ENCODE results near the gene TMEM121B.

TMEM121B gene

GRCh38 chr22:17103351-17103750 is 17.8 kb downstream of the TMEM121B start:
- Histone ChIP-seq H3K4me3 (ENCODE audit: low read length in 2 of 2) (no peak overlapping the region), H3K36me3 (ENCODE audit: control insufficient read depth in 2 of 2, insufficient read depth in 2 of 2, low read length in 2 of 2) (peaks cover 4 to 22% of the 10 kb centered on the region in 2 donors), H3K9ac (ENCODE audit: low read length in 2 of 2) (no peak overlapping the region), H3K27ac (ENCODE audit: low read length) (no peak overlapping the region), H3K4me1 (ENCODE audit: control insufficient read depth, insufficient read depth, low read length) (peaks cover 3% of the 10 kb centered on the region), H3K9me3 (ENCODE audit: control insufficient read depth in 2 of 2, low read length in 2 of 2) (no peaks in the 10 kb centered on the region), H3K27me3 (ENCODE audit: control insufficient read depth in 1 of 2, insufficient read depth in 2 of 2, low read length in 2 of 2) (no peaks in the 10 kb centered on the region)

- H3K9ac ChIP-seq (ENCODE audit: low read length in 2 of 2), result no peak overlapping the region
- H3K9me3 ChIP-seq (ENCODE audit: control insufficient read depth in 2 of 2, low read length in 2 of 2), result no peaks in the 10 kb centered on the region
- H3K4me1 ChIP-seq (ENCODE audit: control insufficient read depth, insufficient read depth, low read length), result peaks cover 3% of the 10 kb centered on the region
- H3K4me3 ChIP-seq (ENCODE audit: low read length in 2 of 2), result no peak overlapping the region
- H3K27ac ChIP-seq (ENCODE audit: low read length), result no peak overlapping the region
- peaks cover 4 to 24% of the 10 kb centered on the region in 2 donors for H3K36me3 ChIP-seq (ENCODE audit: control insufficient read depth in 2 of 2, insufficient read depth in 2 of 2, low read length in 2 of 2)
- no peaks in the 10 kb centered on the region for H3K27me3 ChIP-seq (ENCODE audit: control insufficient read depth in 1 of 2, insufficient read depth in 2 of 2, low read length in 2 of 2)
Measured at GRCh38 chr22:17102297-17102667, 18.9 kb downstream of the TMEM121B start.

GRCh38 chr22:17101475-17102296 is 19.5 kb downstream of the TMEM121B start:
- Histone ChIP-seq H3K9me3 (ENCODE audit: control insufficient read depth in 2 of 2, low read length in 2 of 2) (no peaks in the 10 kb centered on the region), H3K27me3 (ENCODE audit: control insufficient read depth in 1 of 2, insufficient read depth in 2 of 2, low read length in 2 of 2) (no peaks in the 10 kb centered on the region), H3K4me1 (ENCODE audit: control insufficient read depth, insufficient read depth, low read length) (peaks cover 3% of the 10 kb centered on the region), H3K36me3 (ENCODE audit: control insufficient read depth in 2 of 2, insufficient read depth in 2 of 2, low read length in 2 of 2) (peaks cover 4 to 24% of the 10 kb centered on the region in 2 donors), H3K27ac (ENCODE audit: low read length) (no peak overlapping the region), H3K9ac (ENCODE audit: low read length in 2 of 2) (no peak overlapping the region), H3K4me3 (ENCODE audit: low read length in 2 of 2) (no peak overlapping the region)

GRCh38 chr22:17100621-17101020 is 20.5 kb downstream of the TMEM121B start:
- no peak overlapping the region for H3K27ac ChIP-seq (ENCODE audit: low read length)
- peaks cover 4 to 24% of the 10 kb centered on the region in 2 donors for H3K36me3 ChIP-seq (ENCODE audit: control insufficient read depth in 2 of 2, insufficient read depth in 2 of 2, low read length in 2 of 2)
- no peak overlapping the region for H3K4me3 ChIP-seq (ENCODE audit: low read length in 2 of 2)
- peaks cover 3% of the 10 kb centered on the region for H3K4me1 ChIP-seq (ENCODE audit: control insufficient read depth, insufficient read depth, low read length)
- H3K27me3 ChIP-seq (ENCODE audit: control insufficient read depth in 1 of 2, insufficient read depth in 2 of 2, low read length in 2 of 2), result no peaks in the 10 kb centered on the region
- no peak overlapping the region for H3K9ac ChIP-seq (ENCODE audit: low read length in 2 of 2)
- no peaks in the 10 kb centered on the region for H3K9me3 ChIP-seq (ENCODE audit: control insufficient read depth in 2 of 2, low read length in 2 of 2)

- Histone ChIP-seq H3K9ac (ENCODE audit: low read length in 2 of 2) (no peak overlapping the region), H3K4me3 (ENCODE audit: low read length in 2 of 2) (no peak overlapping the region), H3K27me3 (ENCODE audit: control insufficient read depth in 1 of 2, insufficient read depth in 2 of 2, low read length in 2 of 2) (no peaks in the 10 kb centered on the region), H3K36me3 (ENCODE audit: control insufficient read depth in 2 of 2, insufficient read depth in 2 of 2, low read length in 2 of 2) (peaks cover 4 to 24% of the 10 kb centered on the region in 2 donors), H3K4me1 (ENCODE audit: control insufficient read depth, insufficient read depth, low read length) (peaks cover 3% of the 10 kb centered on the region), H3K9me3 (ENCODE audit: control insufficient read depth in 2 of 2, low read length in 2 of 2) (no peaks in the 10 kb centered on the region), H3K27ac (ENCODE audit: low read length) (no peak overlapping the region)
Measured at GRCh38 chr22:17098379-17098819, 22.8 kb downstream of the TMEM121B start.

GRCh38 chr22:17097701-17098100 is 23.5 kb downstream of the TMEM121B start:
- H3K4me3 ChIP-seq (ENCODE audit: low read length in 2 of 2), result no peak overlapping the region
- H3K27me3 ChIP-seq (ENCODE audit: control insufficient read depth in 1 of 2, insufficient read depth in 2 of 2, low read length in 2 of 2), result no peaks in the 10 kb centered on the region
- H3K9me3 ChIP-seq (ENCODE audit: control insufficient read depth in 2 of 2, low read length in 2 of 2), result no peaks in the 10 kb centered on the region
- H3K9ac ChIP-seq (ENCODE audit: low read length in 2 of 2), result no peak overlapping the region
- H3K4me1 ChIP-seq (ENCODE audit: control insufficient read depth, insufficient read depth, low read length), result peaks cover 3% of the 10 kb centered on the region
- H3K27ac ChIP-seq (ENCODE audit: low read length), result no peak overlapping the region
- H3K36me3 ChIP-seq (ENCODE audit: control insufficient read depth in 2 of 2, insufficient read depth in 2 of 2, low read length in 2 of 2), result peaks cover 4 to 21% of the 10 kb centered on the region in 2 donors

GRCh38 chr22:17097062-17097461 is 24.1 kb downstream of the TMEM121B start:
- Histone ChIP-seq H3K4me3 (ENCODE audit: low read length in 2 of 2) (no peak overlapping the region), H3K27me3 (ENCODE audit: control insufficient read depth in 1 of 2, insufficient read depth in 2 of 2, low read length in 2 of 2) (no peaks in the 10 kb centered on the region), H3K27ac (ENCODE audit: low read length) (no peak overlapping the region), H3K9me3 (ENCODE audit: control insufficient read depth in 2 of 2, low read length in 2 of 2) (no peaks in the 10 kb centered on the region), H3K36me3 (ENCODE audit: control insufficient read depth in 2 of 2, insufficient read depth in 2 of 2, low read length in 2 of 2) (peaks cover 2 to 18% of the 10 kb centered on the region in 2 donors), H3K9ac (ENCODE audit: low read length in 2 of 2) (no peak overlapping the region), H3K4me1 (ENCODE audit: control insufficient read depth, insufficient read depth, low read length) (peaks cover 1% of the 10 kb centered on the region)

- H3K27me3 ChIP-seq (ENCODE audit: control insufficient read depth in 1 of 2, insufficient read depth in 2 of 2, low read length in 2 of 2), result no peaks in the 10 kb centered on the region
- H3K36me3 ChIP-seq (ENCODE audit: control insufficient read depth in 2 of 2, insufficient read depth in 2 of 2, low read length in 2 of 2), result peaks cover 0 to 11% of the 10 kb centered on the region in 2 donors
- no peak overlapping the region for H3K9ac ChIP-seq (ENCODE audit: low read length in 2 of 2)
Measured at GRCh38 chr22:17096071-17096470, 25.1 kb downstream of the TMEM121B start.

GRCh38 chr22:17095538-17095937 is 25.6 kb downstream of the TMEM121B start:
- no peaks in the 10 kb centered on the region for H3K27me3 ChIP-seq (ENCODE audit: control insufficient read depth in 1 of 2, insufficient read depth in 2 of 2, low read length in 2 of 2)
- H3K4me3 ChIP-seq (ENCODE audit: low read length in 2 of 2), result no peak overlapping the region
- peaks cover 0 to 8% of the 10 kb centered on the region in 2 donors for H3K36me3 ChIP-seq (ENCODE audit: control insufficient read depth in 2 of 2, insufficient read depth in 2 of 2, low read length in 2 of 2)
- H3K27ac ChIP-seq (ENCODE audit: low read length), result no peak overlapping the region
- H3K4me1 ChIP-seq (ENCODE audit: control insufficient read depth, insufficient read depth, low read length), result no peaks in the 10 kb centered on the region
- no peak overlapping the region for H3K9ac ChIP-seq (ENCODE audit: low read length in 2 of 2)
- H3K9me3 ChIP-seq (ENCODE audit: control insufficient read depth in 2 of 2, low read length in 2 of 2), result no peaks in the 10 kb centered on the region

More at GRCh38 chr22:17096071-17096470, 25.1 kb downstream of the TMEM121B start:
- Histone ChIP-seq H3K27ac (ENCODE audit: low read length) (no peak overlapping the region), H3K9me3 (ENCODE audit: control insufficient read depth in 2 of 2, low read length in 2 of 2) (no peaks in the 10 kb centered on the region), H3K4me1 (ENCODE audit: control insufficient read depth, insufficient read depth, low read length) (no peaks in the 10 kb centered on the region), H3K4me3 (ENCODE audit: low read length in 2 of 2) (no peak overlapping the region)

GRCh38 chr22:17093081-17093480 is 28.1 kb downstream of the TMEM121B start:
- H3K36me3 ChIP-seq (ENCODE audit: control insufficient read depth in 2 of 2, insufficient read depth in 2 of 2, low read length in 2 of 2), result peaks cover 0 to 2% of the 10 kb centered on the region in 2 donors
- no peak overlapping the region for H3K4me3 ChIP-seq (ENCODE audit: low read length in 2 of 2)
- no peaks in the 10 kb centered on the region for H3K4me1 ChIP-seq (ENCODE audit: control insufficient read depth, insufficient read depth, low read length)
- H3K9ac ChIP-seq (ENCODE audit: low read length in 2 of 2), result no peak overlapping the region
- no peaks in the 10 kb centered on the region for H3K27me3 ChIP-seq (ENCODE audit: control insufficient read depth in 1 of 2, insufficient read depth in 2 of 2, low read length in 2 of 2)
- H3K9me3 ChIP-seq (ENCODE audit: control insufficient read depth in 2 of 2, low read length in 2 of 2), result no peaks in the 10 kb centered on the region
- H3K27ac ChIP-seq (ENCODE audit: low read length), result no peak overlapping the region

- Histone ChIP-seq H3K36me3 (ENCODE audit: control insufficient read depth in 2 of 2, insufficient read depth in 2 of 2, low read length in 2 of 2) (no peaks in the 10 kb centered on the region), H3K27ac (ENCODE audit: low read length) (no peak overlapping the region), H3K4me1 (ENCODE audit: control insufficient read depth, insufficient read depth, low read length) (no peaks in the 10 kb centered on the region), H3K9ac (ENCODE audit: low read length in 2 of 2) (no peak overlapping the region), H3K4me3 (ENCODE audit: low read length in 2 of 2) (no peak overlapping the region), H3K27me3 (ENCODE audit: control insufficient read depth in 1 of 2, insufficient read depth in 2 of 2, low read length in 2 of 2) (peaks cover 1 to 2% of the 10 kb centered on the region in 2 donors), H3K9me3 (ENCODE audit: control insufficient read depth in 2 of 2, low read length in 2 of 2) (no peaks in the 10 kb centered on the region)
Measured at GRCh38 chr22:17091851-17092250, 29.3 kb downstream of the TMEM121B start.

All from stomach smooth muscle (tissue), 2 donors.